Activated B cell treated with CpG ODN at 0.5 μM for 24 hours (primary cell): Measurements from ENCODE around the gene ZNF784. TPM values are rescaled to one million over a fixed set of nuclear protein-coding genes. Genes with fewer than 3 reads are reported as not detected.

Experiments used
- ATAC-seq: fragments of 200-7000 bp; cut with Tn5 transposase; one replicate; pipeline ENCODE4 v1.10.0; 2021; ENCODE audit warnings: low read depth, mild to moderate bottlenecking, moderate library complexity
- CTCF ChIA-PET: fragments of 350-600 bp; sonication (Branson Sonifier 250); formaldehyde crosslinking; loops from one replicate; lab custom pipeline; 2021; ENCODE audit warnings: antibody characterized with exemption; lab: Charles Lee
- POLR2A ChIA-PET: fragments of 350-600 bp; sonication (Branson Sonifier 250); formaldehyde crosslinking; loops from one replicate; lab custom pipeline; 2021; ENCODE audit warnings: antibody characterized with exemption; lab: Charles Lee
- DNase-seq: peaks from one replicate; pipeline ENCODE4 v3.0.0; 2022
- H3K27ac Mint-ChIP-seq: one replicate; pipeline ENCODE4 v1.8.0; 2020; ENCODE audit warnings: mixed read lengths
- H3K27me3 Mint-ChIP-seq: one replicate; pipeline ENCODE4 v1.8.0; 2021; ENCODE audit warnings: mixed read lengths
- H3K36me3 Mint-ChIP-seq: one replicate; pipeline ENCODE4 v1.8.0; 2021; ENCODE audit warnings: low read depth, mixed read lengths
- H3K4me1 Mint-ChIP-seq: one replicate; pipeline ENCODE4 v1.8.0; 2021; ENCODE audit warnings: mixed read lengths
- H3K4me3 Mint-ChIP-seq: one replicate; pipeline ENCODE4 v1.8.0; 2020; ENCODE audit warnings: mild to moderate bottlenecking, mixed read lengths
- H3K9me3 Mint-ChIP-seq: one replicate; pipeline ENCODE4 v1.8.0; 2020; ENCODE audit warnings: mixed read lengths
- CTCF ChIP-seq: fragments of 200-600 bp; IDR thresholded peaks from one replicate; pipeline ENCODE4 v1.8.0; 2022; ENCODE audit warnings: antibody characterized with exemption, mild to moderate bottlenecking
- intact Hi-C: fragments of 100-400 bp; cut with micrococcal nuclease; formaldehyde crosslinking; loops from one replicate; pipeline ENCODE4 v1.15.1; 2024
- total RNA-seq: library from RNA; stranded (reverse); gene quantifications from 2 replicates; pipeline ENCODE4 v1.2.3, GENCODE V29; 2022

The ZNF784 gene
- total RNA-seq, 1 donor from 2014 or later, result 8.9 TPM

GRCh38 chr19:55592391-55593090 lies 31.8 kb downstream of the ZNF784 start:
- ChIA-PET POLR2A (interaction anchor here (1.0 kb wide), 1 partner anchor 13 kb away, joined by 3 read pairs; the partner anchor contains the start of gene ZNF865), CTCF (no interaction called here)
- Mint-ChIP-seq H3K9me3 (peaks cover 3% of the 10 kb centered on the region), H3K36me3 (peaks cover 36% of the 10 kb centered on the region), H3K27me3 (no peaks in the 10 kb centered on the region), H3K4me3 (no peak overlapping the region), H3K4me1 (peaks cover 3% of the 10 kb centered on the region), H3K27ac (no peak overlapping the region)
- intact Hi-C loops, result no loop called here
- no peak for TF ChIP-seq CTCF
- DNase-seq, result no peak
- no peak for ATAC-seq

GRCh38 chr19:55591555-55591954 lies 32.8 kb downstream of the ZNF784 start:
- no peak overlapping the region for H3K4me3 Mint-ChIP-seq
- DNase-seq (no peak), ATAC-seq (no peak)
- intact Hi-C loops, result no loop called here
- no peak overlapping the region for H3K27ac Mint-ChIP-seq
- H3K36me3 Mint-ChIP-seq, result peaks cover 30% of the 10 kb centered on the region
- peaks cover 3% of the 10 kb centered on the region for H3K9me3 Mint-ChIP-seq
- CTCF ChIA-PET, result no interaction called here
- TF ChIP-seq CTCF, result no peak
- POLR2A ChIA-PET, result interaction anchor here (1.0 kb wide), 1 partner anchor 14 kb away, joined by 3 read pairs; the partner anchor contains the start of gene ZNF865
- H3K4me1 Mint-ChIP-seq, result peaks cover 12% of the 10 kb centered on the region
- H3K27me3 Mint-ChIP-seq, result no peaks in the 10 kb centered on the region

- Mint-ChIP-seq H3K9me3 (peaks cover under 1% of the 10 kb centered on the region), H3K4me3 (no peak overlapping the region), H3K27me3 (no peaks in the 10 kb centered on the region), H3K36me3 (peaks cover 21% of the 10 kb centered on the region), H3K4me1 (peaks cover 21% of the 10 kb centered on the region), H3K27ac (no peak overlapping the region)
- DNase-seq (no peak), ATAC-seq (no peak)
- intact Hi-C loops, result no loop called here
- ChIA-PET CTCF (no interaction called here), POLR2A (interaction anchor here (1.7 kb wide), 1 partner anchor 9 kb away, joined by 5 read pairs; the partner anchor contains the start of genes FIZ1 and ZNF524)
- no peak for TF ChIP-seq CTCF
These were observed 33.7 kb downstream of the ZNF784 start for GRCh38 chr19:55590617-55591016.

GRCh38 chr19:55590109-55590508 lies 34.3 kb downstream of the ZNF784 start:
- Mint-ChIP-seq H3K27me3 (no peaks in the 10 kb centered on the region), H3K4me1 (peaks cover 25% of the 10 kb centered on the region), H3K36me3 (peaks cover 16% of the 10 kb centered on the region), H3K9me3 (no peaks in the 10 kb centered on the region), H3K27ac (no peak overlapping the region), H3K4me3 (no peak overlapping the region)
- DNase-seq, result no peak
- ATAC-seq, result no peak
- ChIA-PET POLR2A (interaction anchor here (1.7 kb wide), 1 partner anchor 9 kb away, joined by 5 read pairs; the partner anchor contains the start of genes FIZ1 and ZNF524), CTCF (no interaction called here)
- TF ChIP-seq CTCF, result no peak
- intact Hi-C loops, result no loop called here

- no peak overlapping the region for H3K4me3 Mint-ChIP-seq
- peaks cover 8% of the 10 kb centered on the region for H3K36me3 Mint-ChIP-seq
- H3K9me3 Mint-ChIP-seq, result no peaks in the 10 kb centered on the region
- TF ChIP-seq CTCF, result no peak
- POLR2A ChIA-PET, result interaction anchor here (0.6 to 5.7 kb wide), 5 partner anchors 11 to 1707 kb away, joined by 3 to 42 read pairs (median 5); partner anchors contain the start of genes FIZ1, PRKCG and ZNF524
- no peaks in the 10 kb centered on the region for H3K27me3 Mint-ChIP-seq
- H3K27ac Mint-ChIP-seq, result no peak overlapping the region
- intact Hi-C loops, result no loop called here
- ATAC-seq (no peak), DNase-seq (no peak)
- CTCF ChIA-PET, result no interaction called here
- peaks cover 29% of the 10 kb centered on the region for H3K4me1 Mint-ChIP-seq
These were observed 35.6 kb downstream of the ZNF784 start for GRCh38 chr19:55588738-55589137.
